Astrocyte (in vitro differentiated cells and primary cell): ENCODE results near the gene CRELD2. TPM values are rescaled to one million over a fixed set of nuclear protein-coding genes. Genes with fewer than 3 reads are reported as not detected.

Experiments
- DNase-seq: peaks from one replicate; pipeline ENCODE4 v3.0.0-alpha.2; 2010; ENCODE audit warnings: low read depth
- FAIRE-seq: peaks from 2 replicates; lab custom pipeline; 2011; peaks lifted over from hg19 to GRCh38; lab: Jason Lieb, UNC
- H2AFZ ChIP-seq: 2 replicates; pipeline ENCODE4 v1.6.0; 2012; ENCODE audit warnings: low read depth, low read length, inconsistent platforms
- H3K27ac ChIP-seq: 2 replicates; pipeline ENCODE4 v1.5.1; 2011; ENCODE audit warnings: low read depth, low read length, inconsistent platforms
- H3K27me3 ChIP-seq: 2 replicates; pipeline ENCODE4 v1.6.0; 2011; ENCODE audit warnings: low read length, inconsistent platforms; ENCODE audit not compliant: insufficient read depth
- H3K36me3 ChIP-seq: 2 replicates; pipeline ENCODE4 v1.5.1; 2011; ENCODE audit warnings: low read length, inconsistent platforms; ENCODE audit not compliant: insufficient read depth
- H3K4me1 ChIP-seq: 2 replicates; pipeline ENCODE4 v1.5.1; 2011; ENCODE audit warnings: low read length, inconsistent platforms; ENCODE audit not compliant: insufficient read depth
- H3K4me2 ChIP-seq: 2 replicates; pipeline ENCODE4 v1.6.0; 2012; ENCODE audit warnings: low read length, inconsistent platforms
- H3K4me3 ChIP-seq: 2 replicates; pipeline ENCODE4 v1.5.1; 2011; ENCODE audit warnings: low read depth, mild to moderate bottlenecking, low read length, inconsistent platforms; ENCODE audit not compliant: insufficient read depth
- H3K79me2 ChIP-seq: 2 replicates; pipeline ENCODE4 v1.6.0; 2012; ENCODE audit warnings: mild to moderate bottlenecking, low read length, inconsistent platforms; ENCODE audit not compliant: insufficient read depth
- H3K9ac ChIP-seq: 2 replicates; pipeline ENCODE4 v1.6.0; 2012; ENCODE audit warnings: mild to moderate bottlenecking, low read length, inconsistent platforms
- H3K9me3 ChIP-seq: 2 replicates; pipeline ENCODE4 v1.5.1; 2012; ENCODE audit warnings: low read depth, mild to moderate bottlenecking, low read length, inconsistent platforms; ENCODE audit not compliant: insufficient read depth
- H4K20me1 ChIP-seq: 2 replicates; pipeline ENCODE4 v1.6.0; 2012; ENCODE audit warnings: low read length, inconsistent platforms; ENCODE audit not compliant: insufficient read depth
- H3K27ac Mint-ChIP-seq: one replicate; pipeline ENCODE4 v1.8.0; 2021; ENCODE audit warnings: mild to moderate bottlenecking, mixed read lengths; ENCODE audit not compliant: unreplicated experiment
- H3K27me3 Mint-ChIP-seq: one replicate; pipeline ENCODE4 v1.8.0; 2021; ENCODE audit warnings: low read depth, mixed read lengths; ENCODE audit not compliant: unreplicated experiment
- H3K36me3 Mint-ChIP-seq: one replicate; pipeline ENCODE4 v1.8.0; 2021; ENCODE audit warnings: low read depth, mixed read lengths; ENCODE audit not compliant: unreplicated experiment
- H3K4me1 Mint-ChIP-seq: one replicate; pipeline ENCODE4 v1.8.0; 2021; ENCODE audit warnings: low read depth, mixed read lengths; ENCODE audit not compliant: unreplicated experiment
- H3K4me3 Mint-ChIP-seq: one replicate; pipeline ENCODE4 v1.8.0; 2021; ENCODE audit warnings: mild to moderate bottlenecking, moderate library complexity, mixed read lengths; ENCODE audit not compliant: unreplicated experiment
- H3K9me3 Mint-ChIP-seq: one replicate; pipeline ENCODE4 v1.8.0; 2021; ENCODE audit warnings: mild to moderate bottlenecking, mixed read lengths; ENCODE audit not compliant: unreplicated experiment
- CTCF ChIP-seq: IDR thresholded peaks from 2 replicates; pipeline ENCODE4 v1.5.1; 2011; ENCODE audit warnings: low read depth, mild to moderate bottlenecking, inconsistent platforms, low read length, moderate library complexity; ENCODE audit not compliant: insufficient read depth
- EZH2 ChIP-seq: IDR thresholded peaks from 2 replicates; pipeline ENCODE4 v1.6.1; 2012; ENCODE audit warnings: mild to moderate bottlenecking, low read length, inconsistent platforms; ENCODE audit not compliant: insufficient read depth
- total RNA-seq: library from RNA; stranded (reverse); gene quantifications from 2 replicates; pipeline ENCODE4 v1.2.1, GENCODE V29; 2021

Gene CRELD2
- total RNA-seq, 1 donor from 2014 or later: 49.6 TPM

- no peak overlapping the region for H3K27ac Mint-ChIP-seq
- H2AFZ ChIP-seq: no peak overlapping the region
- no peaks in the 10 kb centered on the region for H4K20me1 ChIP-seq
- peaks cover 13% of the 10 kb centered on the region for H3K27me3 Mint-ChIP-seq
- FAIRE-seq (no peak), DNase-seq (no peak)
- H3K4me1 Mint-ChIP-seq: no peaks in the 10 kb centered on the region
- peaks cover 3% of the 10 kb centered on the region for H3K9me3 Mint-ChIP-seq
- H3K4me3 Mint-ChIP-seq: no peak overlapping the region
- H3K36me3 ChIP-seq: no peaks in the 10 kb centered on the region
- no peaks in the 10 kb centered on the region for H3K9me3 ChIP-seq
- H3K9ac ChIP-seq: no peak overlapping the region
- no peak for TF ChIP-seq CTCF
- no peak for TF ChIP-seq EZH2
- no peaks in the 10 kb centered on the region for H3K36me3 Mint-ChIP-seq
- no peaks in the 10 kb centered on the region for H3K79me2 ChIP-seq
- peaks cover 18% of the 10 kb centered on the region for H3K4me1 ChIP-seq
- H3K27me3 ChIP-seq: no peaks in the 10 kb centered on the region
- H3K4me2 ChIP-seq: no peak overlapping the region
- no peak overlapping the region for H3K27ac ChIP-seq
- H3K4me3 ChIP-seq: no peak overlapping the region
Measured at GRCh38 chr22:49933236-49934159, 15.1 kb downstream of the CRELD2 start.

GRCh38 chr22:49934160-49934890 is 15.9 kb downstream of the CRELD2 start:
- H3K36me3 ChIP-seq: no peaks in the 10 kb centered on the region
- no peak overlapping the region for H2AFZ ChIP-seq
- no peaks in the 10 kb centered on the region for H3K27me3 ChIP-seq
- FAIRE-seq (no peak), DNase-seq (peak; percentile 44)
- H3K4me2 ChIP-seq: peak overlapping the region; percentile 62
- Mint-ChIP-seq H3K27ac (no peak overlapping the region), H3K4me1 (no peaks in the 10 kb centered on the region), H3K36me3 (no peaks in the 10 kb centered on the region), H3K4me3 (no peak overlapping the region), H3K27me3 (peaks cover 13% of the 10 kb centered on the region), H3K9me3 (peaks cover 3% of the 10 kb centered on the region)
- TF ChIP-seq CTCF (no peak), EZH2 (no peak)
- H3K9ac ChIP-seq: no peak overlapping the region
- H4K20me1 ChIP-seq: no peaks in the 10 kb centered on the region
- H3K27ac ChIP-seq: no peak overlapping the region
- H3K4me3 ChIP-seq: no peak overlapping the region
- H3K4me1 ChIP-seq: peaks cover 18% of the 10 kb centered on the region
- H3K79me2 ChIP-seq: no peaks in the 10 kb centered on the region
- H3K9me3 ChIP-seq: no peaks in the 10 kb centered on the region
